GM12801 (cell line): ENCODE measurements around the gene MYO16.

Experiments used
- TF ChIP-seq, protein P1 (sequence below): IDR thresholded peaks from one replicate; pipeline ENCODE4 v1.5.1; 2011; ENCODE audit warnings: control low read depth; ENCODE audit not compliant: insufficient read length; ENCODE audit errors: extremely low read depth

Gene MYO16

DNA sequence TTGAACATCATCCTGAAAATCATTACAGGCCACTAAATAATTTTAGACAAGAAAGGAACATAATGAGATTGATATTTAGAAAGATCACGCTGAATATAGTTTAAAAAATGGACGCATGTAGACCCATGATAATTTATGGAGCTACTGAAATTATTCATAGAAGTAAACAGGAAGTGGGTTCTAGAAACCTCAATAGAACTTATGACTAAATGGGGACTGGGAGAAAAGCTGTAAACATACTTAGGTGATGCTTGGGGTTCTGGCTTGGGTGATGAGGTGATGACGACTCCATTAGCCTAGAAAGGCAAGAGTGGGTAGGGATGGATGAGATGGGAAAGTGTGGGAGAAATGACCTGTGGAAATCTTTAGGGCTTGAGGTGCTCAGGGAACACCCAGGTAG is 484.0 kb downstream of the MYO16 start:
- TF ChIP-seq, protein P1, sequence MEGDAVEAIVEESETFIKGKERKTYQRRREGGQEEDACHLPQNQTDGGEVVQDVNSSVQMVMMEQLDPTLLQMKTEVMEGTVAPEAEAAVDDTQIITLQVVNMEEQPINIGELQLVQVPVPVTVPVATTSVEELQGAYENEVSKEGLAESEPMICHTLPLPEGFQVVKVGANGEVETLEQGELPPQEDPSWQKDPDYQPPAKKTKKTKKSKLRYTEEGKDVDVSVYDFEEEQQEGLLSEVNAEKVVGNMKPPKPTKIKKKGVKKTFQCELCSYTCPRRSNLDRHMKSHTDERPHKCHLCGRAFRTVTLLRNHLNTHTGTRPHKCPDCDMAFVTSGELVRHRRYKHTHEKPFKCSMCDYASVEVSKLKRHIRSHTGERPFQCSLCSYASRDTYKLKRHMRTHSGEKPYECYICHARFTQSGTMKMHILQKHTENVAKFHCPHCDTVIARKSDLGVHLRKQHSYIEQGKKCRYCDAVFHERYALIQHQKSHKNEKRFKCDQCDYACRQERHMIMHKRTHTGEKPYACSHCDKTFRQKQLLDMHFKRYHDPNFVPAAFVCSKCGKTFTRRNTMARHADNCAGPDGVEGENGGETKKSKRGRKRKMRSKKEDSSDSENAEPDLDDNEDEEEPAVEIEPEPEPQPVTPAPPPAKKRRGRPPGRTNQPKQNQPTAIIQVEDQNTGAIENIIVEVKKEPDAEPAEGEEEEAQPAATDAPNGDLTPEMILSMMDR: no peak

DNA sequence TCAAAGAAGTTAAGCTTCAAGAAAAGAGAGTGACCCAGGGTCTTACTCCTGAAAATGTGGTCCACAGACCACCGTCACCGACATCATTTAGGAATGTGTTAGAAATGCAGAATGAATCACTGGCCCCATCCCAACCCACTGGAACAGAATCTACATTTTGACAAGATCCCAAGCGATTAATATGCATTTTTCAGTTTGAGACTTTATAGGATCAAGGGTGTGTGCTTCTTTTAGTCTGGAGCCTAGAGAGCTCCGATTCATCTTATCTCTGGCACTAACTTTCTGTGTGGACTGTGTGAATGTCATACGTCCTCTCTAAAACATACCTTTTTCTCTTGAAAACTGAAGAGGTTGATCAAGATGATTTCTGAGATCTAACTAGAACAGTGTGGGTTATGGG is 484.8 kb downstream of the MYO16 start:
- TF ChIP-seq, protein P1: no peak

DNA sequence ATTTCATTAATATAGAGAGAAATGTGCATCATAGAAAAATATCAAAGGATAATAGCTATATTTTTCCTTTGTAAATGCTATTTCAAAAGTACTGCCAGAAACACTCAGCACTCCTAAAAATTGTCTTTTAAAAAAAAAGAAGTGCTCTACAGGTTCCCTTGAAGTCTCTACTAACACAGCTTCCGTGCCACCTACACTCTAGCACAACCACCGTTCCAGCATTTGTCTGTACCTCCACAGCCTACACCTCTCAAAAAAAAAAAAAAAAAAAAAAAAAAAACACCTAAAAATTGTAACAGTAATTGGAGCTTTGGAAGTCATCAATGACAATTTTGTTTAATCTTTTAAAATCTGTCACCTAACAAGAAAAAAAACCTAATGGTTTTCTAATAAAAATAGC is 485.6 kb downstream of the MYO16 start:
- TF ChIP-seq, protein P1: no peak

DNA sequence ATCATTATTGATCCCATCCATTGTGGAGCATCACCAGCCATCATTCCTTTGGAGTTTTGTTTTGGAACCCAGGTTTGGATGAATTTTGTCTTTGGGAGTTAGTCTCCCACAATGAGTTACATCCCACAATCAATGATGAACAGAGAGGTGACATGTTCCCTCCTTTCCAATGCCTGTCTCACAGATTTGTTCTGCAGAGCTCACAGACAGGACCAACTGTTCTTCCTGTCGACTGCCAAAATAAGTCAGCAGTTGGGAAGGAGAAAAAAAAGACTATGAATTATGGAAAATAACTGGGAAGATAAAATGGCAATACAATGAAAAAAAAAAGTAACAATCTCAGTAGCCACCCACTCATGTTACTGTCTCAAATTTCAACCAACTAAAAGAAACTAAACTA is 489.1 kb downstream of the MYO16 start:
- TF ChIP-seq, protein P1: no peak

DNA sequence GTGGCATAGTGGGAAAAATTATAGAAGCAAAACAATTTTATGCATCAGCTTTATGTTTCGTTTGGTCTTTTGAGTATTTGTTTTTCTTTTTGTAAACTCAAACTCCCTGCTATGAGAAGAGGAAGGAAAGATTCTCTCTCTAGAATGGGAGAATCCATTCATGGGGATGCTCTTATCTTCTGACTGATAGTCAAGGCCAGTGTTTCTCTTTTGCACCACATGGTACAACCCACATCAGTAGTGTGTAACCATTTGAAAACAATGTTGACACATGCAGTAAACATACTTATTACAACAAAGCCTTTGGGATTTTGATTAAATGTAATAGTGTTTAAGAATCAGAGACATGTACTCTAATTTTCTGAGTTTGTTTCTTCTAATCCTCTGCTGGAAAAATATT is 490.5 kb downstream of the MYO16 start:
- TF ChIP-seq, protein P1: no peak

DNA sequence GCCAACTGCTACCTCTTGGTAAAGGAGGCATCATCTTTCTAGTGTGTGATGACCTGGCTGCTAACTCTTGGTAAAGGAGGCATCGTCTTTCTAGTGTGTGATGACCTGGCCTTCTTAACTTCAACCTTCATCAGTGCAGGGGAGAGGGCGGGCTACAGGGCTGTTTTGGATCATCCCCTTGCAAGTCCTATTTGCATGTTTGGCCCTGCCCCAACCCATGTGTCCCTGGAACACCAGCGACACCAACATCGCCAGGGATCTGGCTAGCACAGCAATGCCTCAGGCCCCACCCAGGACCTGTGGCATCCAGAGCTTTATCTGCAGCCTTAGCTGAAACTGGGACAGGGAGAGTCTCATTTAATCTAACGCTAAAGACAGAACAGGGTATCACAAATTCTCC is 492.4 kb downstream of the MYO16 start:
- TF ChIP-seq, protein P1: no peak

DNA sequence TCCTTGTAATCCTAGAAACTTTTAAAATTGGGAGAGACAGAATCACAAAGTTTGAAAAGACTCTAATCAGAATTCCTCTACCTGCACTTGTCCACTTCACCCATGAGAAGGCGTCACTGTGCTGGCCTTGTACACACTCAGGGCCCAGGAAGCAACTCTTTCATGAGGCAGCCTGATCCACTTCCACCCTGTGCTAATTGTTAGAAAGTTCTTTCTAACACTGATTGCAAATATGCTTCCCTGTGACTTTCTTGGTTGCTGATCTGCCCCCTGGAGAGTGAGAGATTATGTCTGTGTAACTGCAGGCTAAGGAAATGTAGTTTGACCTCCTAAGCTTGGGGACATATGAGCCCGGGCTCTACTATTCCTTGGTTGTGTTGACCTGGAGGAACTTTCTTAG is 494.6 kb downstream of the MYO16 start:
- TF ChIP-seq, protein P1: no peak

DNA sequence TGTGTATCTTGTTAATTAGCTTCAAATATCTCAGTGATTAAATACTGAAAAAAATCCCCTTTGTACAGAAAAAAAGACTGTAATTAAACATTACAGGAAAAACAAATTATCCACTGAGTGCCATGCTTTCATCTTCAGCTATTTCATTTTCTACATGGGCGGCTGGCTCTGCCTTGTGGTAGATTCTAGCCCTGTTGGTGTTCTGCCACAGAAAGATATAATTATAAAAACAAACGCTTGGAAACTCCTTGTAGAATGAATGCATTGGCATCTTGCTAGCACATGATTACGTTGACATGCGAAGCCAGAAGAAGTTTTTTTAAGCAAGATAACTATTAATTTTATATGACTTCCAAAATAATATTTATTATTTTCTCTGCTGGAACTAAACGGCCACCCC is 496.8 kb downstream of the MYO16 start:
- TF ChIP-seq, protein P1: no peak
